HG03457 (cell line): Measurements from ENCODE around the gene FES.

ENCODE experiments used
- ATAC-seq: cut with Tn5 transposase; IDR thresholded peaks from one replicate; pipeline ENCODE4 v1.9.1; 2021; ENCODE audit warnings: moderate number of reproducible peaks; ENCODE audit not compliant: unreplicated experiment

Gene FES

GRCh38 chr15:90875549-90875981 lies 8.7 kb upstream of the FES start:
- no peak for ATAC-seq

GRCh38 chr15:90876046-90876445 lies 8.3 kb upstream of the FES start:
- ATAC-seq: no peak

GRCh38 chr15:90876512-90877170 lies 7.7 kb upstream of the FES start:
- ATAC-seq: no peak

GRCh38 chr15:90877315-90877714 lies 7.0 kb upstream of the FES start:
- no peak for ATAC-seq

- no peak for ATAC-seq
These were observed 6.3 kb upstream of the FES start for GRCh38 chr15:90877996-90878395.

DNA sequence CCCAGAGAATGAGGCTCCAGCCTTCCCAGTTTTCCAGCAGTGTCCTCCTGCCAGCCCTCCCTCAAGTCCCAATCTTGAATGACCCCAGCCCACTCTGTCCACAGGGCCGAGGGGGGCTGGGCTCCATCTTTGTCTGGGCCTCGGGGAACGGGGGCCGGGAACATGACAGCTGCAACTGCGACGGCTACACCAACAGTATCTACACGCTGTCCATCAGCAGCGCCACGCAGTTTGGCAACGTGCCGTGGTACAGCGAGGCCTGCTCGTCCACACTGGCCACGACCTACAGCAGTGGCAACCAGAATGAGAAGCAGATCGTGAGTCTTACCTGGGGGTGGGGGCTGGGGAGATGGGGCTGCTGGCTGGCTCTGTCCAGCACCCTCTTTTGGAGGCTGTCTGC lies 5.6 kb upstream of the FES start:
- ATAC-seq: no peak

DNA sequence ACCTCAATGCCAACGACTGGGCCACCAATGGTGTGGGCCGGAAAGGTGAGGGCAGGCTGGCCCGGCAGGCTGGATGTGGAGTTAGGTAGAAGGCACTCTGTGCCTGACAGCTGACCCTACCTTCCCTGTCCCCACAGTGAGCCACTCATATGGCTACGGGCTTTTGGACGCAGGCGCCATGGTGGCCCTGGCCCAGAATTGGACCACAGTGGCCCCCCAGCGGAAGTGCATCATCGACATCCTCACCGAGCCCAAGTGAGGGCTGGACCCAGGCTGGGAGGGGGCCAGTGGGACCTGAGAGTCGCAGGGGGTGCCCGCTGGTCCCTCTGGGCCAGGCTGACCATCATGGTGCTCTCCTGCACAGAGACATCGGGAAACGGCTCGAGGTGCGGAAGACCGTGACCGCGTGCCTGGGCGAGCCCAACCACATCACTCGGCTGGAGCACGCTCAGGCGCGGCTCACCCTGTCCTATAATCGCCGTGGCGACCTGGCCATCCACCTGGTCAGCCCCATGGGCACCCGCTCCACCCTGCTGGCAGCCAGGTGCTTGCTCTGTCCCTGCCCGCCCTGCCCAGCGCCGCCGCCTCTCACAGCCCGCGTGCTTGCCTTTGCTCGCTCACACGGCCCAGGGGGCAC lies 4.5 kb upstream of the FES start:
- ATAC-seq: no peak

- ATAC-seq: no peak
These were observed 3.7 kb upstream of the FES start for GRCh38 chr15:90880381-90881145.

DNA sequence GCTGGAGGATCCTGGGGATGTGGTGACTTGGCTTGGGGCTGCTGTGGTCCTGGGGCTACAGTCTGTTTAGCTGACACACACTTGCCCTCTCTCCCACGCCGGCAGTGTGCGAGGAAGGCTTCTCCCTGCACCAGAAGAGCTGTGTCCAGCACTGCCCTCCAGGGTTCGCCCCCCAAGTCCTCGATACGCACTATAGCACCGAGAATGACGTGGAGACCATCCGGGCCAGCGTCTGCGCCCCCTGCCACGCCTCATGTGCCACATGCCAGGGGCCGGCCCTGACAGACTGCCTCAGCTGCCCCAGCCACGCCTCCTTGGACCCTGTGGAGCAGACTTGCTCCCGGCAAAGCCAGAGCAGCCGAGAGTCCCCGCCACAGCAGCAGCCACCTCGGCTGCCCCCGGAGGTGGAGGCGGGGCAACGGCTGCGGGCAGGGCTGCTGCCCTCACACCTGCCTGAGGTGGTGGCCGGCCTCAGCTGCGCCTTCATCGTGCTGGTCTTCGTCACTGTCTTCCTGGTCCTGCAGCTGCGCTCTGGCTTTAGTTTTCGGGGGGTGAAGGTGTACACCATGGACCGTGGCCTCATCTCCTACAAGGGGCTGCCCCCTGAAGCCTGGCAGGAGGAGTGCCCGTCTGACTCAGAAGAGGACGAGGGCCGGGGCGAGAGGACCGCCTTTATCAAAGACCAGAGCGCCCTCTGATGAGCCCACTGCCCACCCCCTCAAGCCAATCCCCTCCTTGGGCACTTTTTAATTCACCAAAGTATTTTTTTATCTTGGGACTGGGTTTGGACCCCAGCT lies 2.9 kb upstream of the FES start:
- no peak for ATAC-seq

GRCh38 chr15:90881978-90882721 lies 2.2 kb upstream of the FES start:
- no peak for ATAC-seq

GRCh38 chr15:90882781-90883525 lies 1.4 kb upstream of the FES start:
- no peak for ATAC-seq

GRCh38 chr15:90883526-90883975 lies 753 bp upstream of the FES start:
- no peak for ATAC-seq

DNA sequence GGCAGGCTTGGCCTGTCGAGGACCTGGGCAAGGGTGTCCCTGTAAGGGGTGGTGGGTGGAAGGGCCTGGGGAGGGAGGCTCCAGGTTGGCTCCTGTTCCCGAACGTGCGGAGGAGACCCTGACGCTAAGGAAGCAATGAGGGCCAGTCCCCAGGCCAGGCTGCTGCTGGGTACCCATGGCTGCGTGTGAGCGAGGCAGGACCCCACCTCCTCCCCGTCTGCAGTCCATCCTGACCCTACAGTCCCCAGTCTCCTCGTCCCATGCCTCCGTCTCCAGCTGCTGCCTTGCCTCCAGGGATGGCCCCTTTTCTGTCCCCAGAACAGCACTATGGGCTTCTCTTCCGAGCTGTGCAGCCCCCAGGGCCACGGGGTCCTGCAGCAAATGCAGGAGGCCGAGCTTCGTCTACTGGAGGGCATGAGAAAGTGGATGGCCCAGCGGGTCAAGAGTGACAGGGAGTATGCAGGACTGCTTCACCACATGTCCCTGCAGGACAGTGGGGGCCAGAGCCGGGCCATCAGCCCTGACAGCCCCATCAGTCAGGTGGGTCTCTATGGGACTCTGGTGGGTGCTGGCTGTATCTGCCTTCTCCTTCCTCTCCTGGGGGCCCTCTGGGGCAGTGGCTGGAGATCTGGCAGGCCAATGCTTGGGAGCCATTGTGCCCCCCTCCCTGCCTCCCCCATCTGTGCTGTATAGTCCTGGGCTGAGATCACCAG lies 571 bp downstream of the FES start:
- no peak for ATAC-seq

GRCh38 chr15:90885432-90886290 lies 1.4 kb downstream of the FES start:
- ATAC-seq: peak; percentile 59

- ATAC-seq: no peak
These were observed 1.9 kb downstream of the FES start for GRCh38 chr15:90886291-90886614.

GRCh38 chr15:90887037-90887481 lies 2.8 kb downstream of the FES start:
- ATAC-seq: no peak

DNA sequence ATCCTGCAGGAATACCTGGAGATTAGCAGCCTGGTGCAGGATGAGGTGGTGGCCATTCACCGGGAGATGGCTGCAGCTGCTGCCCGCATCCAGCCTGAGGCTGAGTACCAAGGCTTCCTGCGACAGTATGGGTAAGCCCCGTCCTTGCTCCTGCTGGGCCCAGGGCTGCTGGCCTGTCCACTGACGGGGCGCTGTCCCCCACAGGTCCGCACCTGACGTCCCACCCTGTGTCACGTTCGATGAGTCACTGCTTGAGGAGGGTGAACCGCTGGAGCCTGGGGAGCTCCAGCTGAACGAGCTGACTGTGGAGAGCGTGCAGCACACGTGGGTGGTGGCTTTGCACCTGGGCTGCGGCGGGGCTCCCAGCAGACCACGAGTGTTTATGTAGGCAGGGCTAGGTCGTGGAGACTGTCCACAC lies 5.0 kb downstream of the FES start:
- no peak for ATAC-seq

GRCh38 chr15:90889736-90890456 lies 5.6 kb downstream of the FES start:
- no peak for ATAC-seq
